NT2/D1 (cell line): ENCODE data around the gene ENTREP1.

Experiments
- YY1 ChIP-seq: IDR thresholded peaks from 2 replicates; pipeline ENCODE4 v1.6.1; 2011; ENCODE audit not compliant: insufficient read length, insufficient read depth
- ZNF274 ChIP-seq: IDR thresholded peaks from 2 replicates; pipeline ENCODE4 v1.6.1; 2011; ENCODE audit warnings: mild to moderate bottlenecking, low read depth, low read length

GRCh38 chr9:69379270-69379982, 54.4 kb downstream of the ENTREP1 start:
- TF ChIP-seq YY1 (no peak), ZNF274 (no peak)
